Colonic mucosa (tissue), 4 donors: ENCODE data around the gene MACROD2. TPM values are rescaled to one million over a fixed set of nuclear protein-coding genes. Genes with fewer than 3 reads are reported as not detected.

Experiments used
- DNase-seq: peaks from one replicate; pipeline ENCODE4 v3.0.0-alpha.2; 2020
- H3K27ac ChIP-seq: fragments of 200-600 bp; one replicate; pipeline ENCODE4 v1.8.0; 2021
- H3K27me3 ChIP-seq: fragments of 200-600 bp; one replicate; pipeline ENCODE4 v1.8.0; 2021
- H3K36me3 ChIP-seq: fragments of 200-600 bp; one replicate; pipeline ENCODE4 v1.8.0; 2021
- H3K4me1 ChIP-seq: fragments of 200-600 bp; one replicate; pipeline ENCODE4 v1.8.0; 2021; ENCODE audit warnings: mild to moderate bottlenecking
- H3K4me3 ChIP-seq: fragments of 200-600 bp; one replicate; pipeline ENCODE4 v1.8.0; 2021
- H3K9ac ChIP-seq, 2 donors: one replicate each; pipeline ENCODE4 v1.7.0; 2013; ENCODE audit warnings: control low read depth in 2 of 2, low read depth in 2 of 2, low read length in 2 of 2
- H3K9me3 ChIP-seq: fragments of 200-600 bp; one replicate; pipeline ENCODE4 v1.8.0; 2021
- intact Hi-C: fragments of 100-400 bp; cut with DNase I; formaldehyde crosslinking; loops from one replicate; pipeline ENCODE4 v1.14.1; 2022
- total RNA-seq, 2 donors: library from RNA; stranded (reverse); fragmentation: NEBNext Ultra II Directional in 1 of 2; extraction: Animal tissue kit (Norgen Biotek cat#: 25700) in 1 of 2; gene quantifications; one replicate each; pipeline ENCODE4 v1.2.1, GENCODE V29; 2021
- TF ChIP-seq, protein P1 (sequence below): fragments of 200-600 bp; IDR thresholded peaks from one replicate; pipeline ENCODE4 v1.8.0; 2022; ENCODE audit warnings: antibody characterized with exemption, mild to moderate bottlenecking
- donor health status: healthy.
- donor health status: DM: no; HTN: no; CAD: no.
- donor health status: DM: no; HTN: no; CAD: no.

Gene MACROD2
- total RNA-seq, 2 donors from 2014 or later = 3.2 to 3.3 TPM

DNA sequence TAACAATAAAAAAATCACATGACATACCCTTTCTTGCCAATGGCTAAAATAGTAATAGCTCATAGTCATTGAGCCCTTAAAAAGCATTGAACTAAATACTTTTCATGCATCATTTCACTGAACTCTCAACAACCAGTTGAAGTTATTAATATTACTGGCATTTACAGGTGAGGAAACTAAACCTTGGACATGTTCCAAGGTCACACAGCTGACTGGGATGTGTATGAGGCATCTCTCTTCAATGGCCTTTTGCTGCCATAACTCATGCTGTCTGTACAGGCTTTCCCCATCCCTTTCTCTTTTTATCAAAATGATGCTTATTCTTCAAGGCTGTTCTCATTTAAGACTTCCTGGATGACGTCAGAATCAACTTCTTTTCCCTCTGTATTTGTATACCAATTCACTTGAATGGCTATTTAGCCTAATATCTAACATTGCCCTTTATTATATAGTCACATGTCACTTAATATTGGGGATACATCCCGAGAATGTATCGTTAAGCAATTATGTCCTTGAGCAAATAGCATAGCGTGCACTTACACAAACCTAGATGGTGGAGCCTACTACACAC lies 2101.5 kb downstream of the MACROD2 start:
- no peak overlapping the region for H3K27ac ChIP-seq
- H3K9ac ChIP-seq = no peak overlapping the region
- H3K36me3 ChIP-seq = no peaks in the 10 kb centered on the region
- intact Hi-C loops = no loop called here
- no peaks in the 10 kb centered on the region for H3K4me1 ChIP-seq
- DNase-seq = no peak
- no peak overlapping the region for H3K4me3 ChIP-seq
- H3K9me3 ChIP-seq = no peaks in the 10 kb centered on the region
- no peaks in the 10 kb centered on the region for H3K27me3 ChIP-seq
- TF ChIP-seq, protein P1, sequence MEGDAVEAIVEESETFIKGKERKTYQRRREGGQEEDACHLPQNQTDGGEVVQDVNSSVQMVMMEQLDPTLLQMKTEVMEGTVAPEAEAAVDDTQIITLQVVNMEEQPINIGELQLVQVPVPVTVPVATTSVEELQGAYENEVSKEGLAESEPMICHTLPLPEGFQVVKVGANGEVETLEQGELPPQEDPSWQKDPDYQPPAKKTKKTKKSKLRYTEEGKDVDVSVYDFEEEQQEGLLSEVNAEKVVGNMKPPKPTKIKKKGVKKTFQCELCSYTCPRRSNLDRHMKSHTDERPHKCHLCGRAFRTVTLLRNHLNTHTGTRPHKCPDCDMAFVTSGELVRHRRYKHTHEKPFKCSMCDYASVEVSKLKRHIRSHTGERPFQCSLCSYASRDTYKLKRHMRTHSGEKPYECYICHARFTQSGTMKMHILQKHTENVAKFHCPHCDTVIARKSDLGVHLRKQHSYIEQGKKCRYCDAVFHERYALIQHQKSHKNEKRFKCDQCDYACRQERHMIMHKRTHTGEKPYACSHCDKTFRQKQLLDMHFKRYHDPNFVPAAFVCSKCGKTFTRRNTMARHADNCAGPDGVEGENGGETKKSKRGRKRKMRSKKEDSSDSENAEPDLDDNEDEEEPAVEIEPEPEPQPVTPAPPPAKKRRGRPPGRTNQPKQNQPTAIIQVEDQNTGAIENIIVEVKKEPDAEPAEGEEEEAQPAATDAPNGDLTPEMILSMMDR = no peak

DNA sequence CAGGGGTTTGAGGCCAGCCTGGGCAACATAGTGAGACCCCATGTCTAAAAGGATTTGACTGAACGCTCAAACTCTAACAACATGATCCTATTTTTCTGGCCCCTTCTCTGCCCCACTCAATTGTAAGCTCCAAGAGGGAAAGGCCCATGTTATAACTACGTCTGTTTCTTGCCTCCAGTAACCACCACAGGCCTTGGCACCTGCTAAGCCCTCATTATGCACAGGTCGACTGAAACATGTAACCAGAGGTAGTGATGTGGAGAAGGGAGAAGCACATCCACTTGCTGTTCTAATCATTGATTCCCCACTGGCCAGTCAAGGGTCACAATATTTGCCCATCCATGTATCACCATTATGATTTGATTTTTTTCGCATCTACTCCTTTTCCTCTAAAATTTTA lies 2102.5 kb downstream of the MACROD2 start:
- DNase-seq = no peak
- Histone ChIP-seq H3K9me3 (no peaks in the 10 kb centered on the region), H3K36me3 (no peaks in the 10 kb centered on the region), H3K27ac (no peak overlapping the region), H3K4me1 (no peaks in the 10 kb centered on the region), H3K4me3 (no peak overlapping the region), H3K9ac (no peak overlapping the region), H3K27me3 (no peaks in the 10 kb centered on the region)
- TF ChIP-seq, protein P1 = no peak
- intact Hi-C loops = no loop called here

DNA sequence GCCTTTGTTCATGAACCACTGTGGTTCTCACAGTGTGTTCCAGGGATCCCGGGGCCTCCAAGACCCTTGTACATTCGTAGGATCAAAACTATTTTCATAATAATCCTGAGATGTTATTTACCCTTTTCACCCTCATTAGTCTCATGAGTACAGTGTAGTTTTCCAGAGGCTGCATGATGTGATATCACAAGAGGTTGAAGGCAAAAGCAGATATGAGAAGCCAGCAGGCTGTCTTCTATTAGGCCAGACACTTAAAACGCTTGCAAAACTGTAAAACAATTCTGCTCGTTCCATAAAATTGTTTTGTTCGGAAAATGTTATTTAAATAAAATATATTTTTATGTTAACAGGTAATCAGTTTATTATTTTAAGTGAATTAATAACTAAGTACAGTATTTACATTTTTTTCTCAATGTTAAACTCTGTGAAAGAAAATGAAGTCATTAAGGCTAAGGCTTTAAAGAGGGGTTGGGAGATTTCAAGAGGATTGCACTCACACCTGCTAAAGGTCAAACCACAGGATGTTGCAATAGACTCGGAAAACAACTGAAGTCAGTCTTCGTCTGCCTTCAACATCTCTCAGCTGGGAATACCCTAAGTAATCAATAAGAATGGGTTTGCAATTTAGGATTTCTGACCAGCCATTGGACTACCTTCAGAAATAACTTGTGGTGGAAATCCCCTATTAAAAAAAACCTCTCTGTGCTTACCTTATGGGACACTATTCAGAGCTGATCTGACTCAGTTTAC lies 2103.7 kb downstream of the MACROD2 start:
- H3K4me3 ChIP-seq = no peak overlapping the region
- no peaks in the 10 kb centered on the region for H3K27me3 ChIP-seq
- TF ChIP-seq, protein P1 = no peak
- DNase-seq = no peak
- H3K9ac ChIP-seq = no peak overlapping the region
- no peaks in the 10 kb centered on the region for H3K9me3 ChIP-seq
- no peaks in the 10 kb centered on the region for H3K36me3 ChIP-seq
- intact Hi-C loops = no loop called here
- no peak overlapping the region for H3K27ac ChIP-seq
- H3K4me1 ChIP-seq = no peaks in the 10 kb centered on the region

DNA sequence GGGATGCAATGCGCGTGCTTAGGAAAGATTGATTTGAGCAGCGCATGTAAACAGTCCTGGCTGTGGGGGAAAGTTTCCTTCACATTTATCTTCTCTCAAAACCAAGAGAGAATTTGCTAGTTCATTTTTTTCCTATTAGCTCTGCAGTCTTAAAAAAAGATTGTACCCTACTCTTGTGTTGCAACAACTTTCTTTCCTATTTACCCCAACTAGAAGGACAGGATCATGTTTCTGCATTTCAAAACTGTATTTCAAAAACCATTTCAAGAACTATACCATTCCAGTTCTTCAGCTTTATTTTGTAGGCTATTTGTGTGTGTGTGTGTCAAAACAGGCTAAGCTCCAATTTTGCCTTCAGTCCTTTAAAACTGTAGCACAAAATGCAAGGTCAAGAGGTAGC lies 2104.8 kb downstream of the MACROD2 start:
- TF ChIP-seq, protein P1 = no peak
- Histone ChIP-seq H3K27me3 (no peaks in the 10 kb centered on the region), H3K27ac (no peak overlapping the region), H3K4me3 (no peak overlapping the region), H3K4me1 (no peaks in the 10 kb centered on the region), H3K9ac (no peak overlapping the region), H3K36me3 (no peaks in the 10 kb centered on the region), H3K9me3 (no peaks in the 10 kb centered on the region)
- DNase-seq = no peak
- intact Hi-C loops = no loop called here

DNA sequence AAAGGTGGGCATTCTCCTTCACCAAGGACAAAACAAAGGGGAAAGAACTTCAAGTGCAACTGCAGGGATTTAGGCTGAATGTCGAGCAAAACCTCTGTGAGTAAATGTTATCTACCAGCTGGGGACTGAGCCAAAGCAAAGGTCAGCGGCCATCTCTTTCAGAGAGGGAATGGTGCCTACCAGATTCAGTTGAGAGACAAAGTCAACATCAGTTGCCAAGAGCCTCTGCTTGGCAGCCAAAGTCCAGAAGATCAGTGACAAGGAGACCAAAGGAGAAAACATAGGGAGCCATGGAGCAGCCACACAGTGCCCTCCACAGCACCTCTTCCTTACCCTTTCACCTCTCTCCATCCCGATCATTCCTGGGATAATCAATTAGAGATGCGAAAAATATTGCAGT lies 2105.5 kb downstream of the MACROD2 start:
- H3K9ac ChIP-seq = no peak overlapping the region
- intact Hi-C loops = no loop called here
- DNase-seq = no peak
- TF ChIP-seq, protein P1 = no peak
- no peaks in the 10 kb centered on the region for H3K9me3 ChIP-seq
- no peaks in the 10 kb centered on the region for H3K36me3 ChIP-seq
- H3K27ac ChIP-seq = no peak overlapping the region
- H3K4me1 ChIP-seq = no peaks in the 10 kb centered on the region
- no peak overlapping the region for H3K4me3 ChIP-seq
- H3K27me3 ChIP-seq = no peaks in the 10 kb centered on the region

Other genes with a start within 250 kb of the MACROD2 start
- gene ESF1, start 210.6 kb upstream of the MACROD2 start, total RNA-seq = 10 to 100 TPM in 1 of 2 donors, 1 to 10 TPM in 1; 9.9 to 11.0 TPM
- gene NDUFAF5, start 210.5 kb upstream of the MACROD2 start, total RNA-seq = 10 to 100 TPM; 31.8 to 33.0 TPM
- not detected for gene SEL1L2, start 4.9 kb upstream of the MACROD2 start, total RNA-seq